NCI-H1694 (cell line): Measurements from ENCODE around the gene GLIS2.
"Not testable (repeated sequence)": the region's sequence is repeated elsewhere in the genome, so short reads cannot be mapped to it uniquely, and the experiment has no call there.

Experiments
- DNase-seq: peaks from one replicate; lab custom pipeline; 2025; lab: John Stamatoyannopoulos, UW

Gene GLIS2

DNA sequence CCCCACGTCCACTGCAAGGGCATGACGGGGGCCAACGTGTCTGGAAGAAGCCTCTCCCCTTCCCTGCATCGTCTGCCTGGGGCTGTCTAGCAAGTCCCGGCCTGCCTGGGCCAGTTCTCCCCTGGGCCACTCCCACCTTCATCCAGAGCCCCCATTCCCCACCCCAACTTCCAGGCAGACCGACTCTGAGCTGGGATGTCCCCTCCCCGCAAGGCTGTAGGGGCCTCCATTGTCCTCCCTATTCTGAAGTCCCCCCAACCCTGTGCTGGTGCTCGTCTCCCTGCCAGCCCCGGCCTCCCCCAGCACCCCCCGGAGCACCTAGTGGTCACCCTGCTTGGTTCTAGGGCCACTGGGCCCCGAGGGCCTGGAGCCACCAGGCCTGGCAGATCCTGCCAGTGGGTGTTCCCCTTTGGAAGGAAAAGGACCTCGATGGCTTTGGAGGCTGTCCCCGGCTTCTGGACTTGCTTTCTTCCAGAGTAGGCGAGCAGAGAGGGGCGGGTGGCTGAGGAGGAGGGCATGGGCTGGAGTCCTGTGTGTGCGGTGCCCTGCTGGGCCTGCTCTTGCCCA is 4.8 kb downstream of the GLIS2 start:
- DNase-seq = no peak

DNA sequence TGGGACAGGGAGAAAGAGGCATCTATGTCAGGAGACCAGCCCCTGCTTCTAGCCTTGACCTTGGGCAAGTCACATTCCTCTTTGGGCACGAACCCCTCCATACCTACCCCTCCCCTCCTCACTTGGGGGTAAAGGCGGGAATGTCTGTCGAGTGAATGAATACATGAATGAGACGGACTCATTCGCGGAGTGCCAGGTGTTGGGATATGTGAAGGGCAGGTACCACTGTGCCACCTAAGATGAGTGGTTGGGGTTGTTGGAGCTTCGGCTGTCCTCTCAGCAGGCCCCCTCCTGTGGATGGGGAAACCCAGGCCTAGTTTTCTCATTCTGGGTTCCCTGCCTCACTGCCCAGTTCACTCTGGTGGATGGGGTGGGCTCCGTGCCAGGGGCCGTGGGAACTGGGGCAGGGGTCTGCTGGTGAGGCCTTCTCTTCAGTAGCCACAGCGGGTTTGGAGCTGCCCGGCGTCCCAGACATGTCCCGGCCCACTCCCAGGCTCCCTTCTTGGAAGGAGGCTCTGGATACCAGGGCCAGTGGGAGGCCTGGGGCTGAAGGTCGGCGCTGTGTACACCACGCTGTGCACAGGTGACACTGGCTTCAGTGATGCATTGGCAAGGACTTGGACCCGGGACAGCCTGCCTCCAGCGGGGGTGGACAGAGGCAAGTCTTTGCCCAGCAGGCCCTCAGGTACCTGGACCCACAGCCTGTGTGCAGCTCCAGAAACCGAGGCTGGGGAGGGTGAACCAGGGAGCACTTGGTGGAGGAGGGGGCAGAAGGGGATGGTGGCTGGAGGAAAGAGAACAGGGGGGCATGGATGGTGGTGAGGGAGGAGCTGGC is 5.6 kb downstream of the GLIS2 start:
- DNase-seq = no peak

DNA sequence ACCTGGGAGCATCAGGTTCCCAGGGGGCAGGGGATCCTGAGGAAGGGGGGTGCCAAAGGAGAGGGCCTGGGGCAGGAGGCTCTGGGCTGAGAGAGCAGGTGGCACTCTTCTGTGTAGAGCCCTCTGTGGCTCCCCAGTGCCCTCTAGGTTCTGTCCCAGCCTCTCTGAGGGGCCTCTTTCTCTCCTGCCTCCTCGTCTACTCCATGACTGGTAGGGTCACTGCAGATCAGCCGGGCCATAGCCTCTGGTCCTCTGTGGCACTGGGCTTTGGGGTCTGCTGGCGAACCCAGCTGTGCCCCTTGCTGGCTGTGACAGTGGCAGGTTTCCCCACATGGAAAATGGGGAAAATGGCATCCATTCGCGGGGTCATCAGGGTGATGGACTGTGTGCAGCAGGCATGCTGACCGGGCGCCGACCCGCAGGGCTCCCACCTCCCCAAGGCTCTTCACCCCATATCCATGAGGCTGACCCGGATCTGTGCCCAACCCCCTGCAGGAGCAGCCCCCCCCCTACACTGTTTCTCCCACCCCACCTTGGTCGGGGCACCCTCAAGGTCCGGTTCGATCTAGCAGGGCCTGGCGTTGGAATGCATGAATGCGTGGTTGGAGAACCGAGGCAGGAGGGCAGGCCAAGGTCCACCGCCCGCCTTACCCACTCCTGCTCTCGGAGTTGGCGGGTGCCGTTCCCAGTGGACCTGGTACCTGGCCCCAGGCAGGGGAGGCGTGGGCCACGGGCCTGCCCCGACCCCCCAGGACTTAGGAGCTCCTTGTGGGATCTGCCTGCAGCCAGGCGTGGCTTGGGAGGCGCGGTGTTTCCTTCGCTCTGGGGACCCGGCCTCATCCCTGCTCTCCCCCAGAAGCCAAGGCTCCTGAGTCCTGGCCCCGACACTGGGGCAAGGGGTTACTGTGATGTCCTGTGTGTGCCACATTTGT is 6.5 kb downstream of the GLIS2 start:
- no peak for DNase-seq

DNA sequence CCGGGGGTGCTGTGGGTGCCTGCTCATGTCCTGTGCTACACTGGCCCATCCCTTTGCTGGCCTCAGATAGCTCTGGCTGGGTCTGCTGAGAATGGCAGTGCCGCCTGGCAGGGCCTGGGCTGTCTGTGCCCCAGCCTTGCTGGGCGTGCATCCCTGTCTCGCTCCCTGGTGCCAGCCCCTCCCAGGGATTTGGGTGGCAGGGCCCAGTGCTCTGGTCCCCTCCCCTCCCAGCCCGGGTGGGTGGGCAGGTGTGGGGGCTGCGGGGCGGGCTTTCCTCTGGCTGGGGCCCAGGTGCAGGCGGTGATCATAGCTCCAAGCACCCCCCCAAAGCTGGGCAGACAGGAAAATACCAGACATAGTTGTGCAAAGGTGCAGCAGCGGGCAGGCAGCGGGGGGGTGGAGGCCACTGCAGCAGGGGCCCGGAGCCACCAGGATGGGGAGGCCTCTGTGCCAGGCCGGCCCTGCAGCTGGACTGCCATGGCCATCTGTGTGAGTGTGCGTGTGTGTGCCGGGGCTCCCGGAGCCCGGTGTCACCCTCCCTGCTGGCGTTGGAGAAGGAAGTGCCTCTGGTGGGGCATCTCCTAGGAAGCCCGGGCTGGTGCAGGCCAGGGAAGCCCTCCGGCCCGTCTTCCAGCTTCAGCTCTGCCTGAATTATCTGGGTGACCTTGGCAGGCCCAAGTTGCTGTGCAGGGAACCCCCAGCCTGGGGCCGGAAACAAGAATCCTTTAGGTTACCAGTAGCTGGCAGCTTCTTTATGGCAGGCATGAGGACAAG is 7.4 kb downstream of the GLIS2 start:
- DNase-seq = no peak

- no peak for DNase-seq
Measured at GRCh38 chr16:4323845-4324488, 8.1 kb downstream of the GLIS2 start.

DNA sequence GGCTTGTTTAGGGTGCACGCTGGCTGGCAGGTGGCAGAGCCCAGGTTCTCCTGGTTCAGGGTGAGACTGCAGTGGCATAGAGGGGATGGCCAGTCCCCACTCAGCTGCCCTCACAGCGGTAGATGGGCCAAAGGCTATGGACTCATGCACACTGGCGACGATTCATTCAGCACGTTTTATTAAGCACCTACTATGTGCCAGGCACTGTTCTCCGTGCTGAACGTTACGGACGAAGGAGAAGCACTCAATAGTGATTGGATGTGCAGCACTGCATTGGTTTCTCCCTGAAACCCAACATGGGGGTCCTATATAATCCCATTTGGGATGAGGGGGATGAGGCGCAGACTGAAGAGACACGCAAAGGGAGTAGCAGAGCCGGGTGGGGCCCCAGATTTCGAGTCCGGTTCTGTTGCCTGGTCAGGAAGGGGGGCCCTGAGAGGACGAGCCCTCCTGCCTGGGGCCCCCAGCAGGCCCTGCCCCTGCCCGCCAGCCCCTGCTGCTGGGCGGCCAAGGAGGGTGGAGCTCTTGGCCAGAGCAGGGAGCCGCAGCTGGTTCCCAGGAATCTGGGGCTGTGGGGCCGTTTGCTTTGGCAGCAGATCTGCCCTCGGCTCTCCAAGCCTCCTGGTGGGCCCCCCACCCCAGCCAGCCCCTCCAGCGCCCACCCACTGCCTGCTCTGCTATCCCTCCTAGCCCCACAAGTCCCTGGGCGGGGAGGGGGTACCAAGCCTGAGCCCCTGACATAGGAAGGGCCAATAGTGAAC is 8.8 kb downstream of the GLIS2 start:
- DNase-seq = no peak

GRCh38 chr16:4325253-4325758 is 9.4 kb downstream of the GLIS2 start:
- no peak for DNase-seq

DNA sequence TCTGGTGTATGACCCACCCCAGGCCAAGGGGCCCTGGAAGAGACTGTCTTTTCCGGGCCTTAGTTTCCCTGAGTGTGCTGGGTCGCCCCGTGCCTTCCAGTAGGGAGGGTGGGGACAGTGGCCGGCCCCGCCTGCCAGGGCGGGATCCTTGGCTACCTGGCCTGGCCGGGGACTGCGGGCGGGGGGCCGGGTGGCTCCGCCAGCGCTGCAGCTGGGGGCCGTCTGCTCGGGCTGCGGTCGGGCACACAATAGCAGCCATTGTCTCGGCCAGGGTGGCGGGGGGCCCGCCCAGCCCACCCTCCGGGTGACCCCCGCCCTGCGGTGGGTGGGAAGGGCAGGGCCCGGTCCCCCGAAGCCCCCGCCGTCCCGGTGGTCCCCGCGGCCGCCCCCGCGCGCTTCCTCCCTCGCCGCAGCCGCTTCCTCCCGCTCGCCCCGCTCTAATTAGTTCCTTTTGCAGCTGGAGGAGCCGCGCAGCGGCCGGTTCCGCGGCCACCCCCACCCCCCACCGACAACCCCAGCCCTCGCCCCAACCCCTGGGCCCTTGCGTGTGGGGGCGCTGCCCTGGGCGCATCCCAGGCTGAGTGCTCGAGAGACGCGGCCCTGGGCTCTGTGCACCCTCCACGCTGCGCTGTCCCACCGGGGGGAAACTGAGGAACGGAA is 11.6 kb downstream of the GLIS2 start:
- no peak for DNase-seq

DNA sequence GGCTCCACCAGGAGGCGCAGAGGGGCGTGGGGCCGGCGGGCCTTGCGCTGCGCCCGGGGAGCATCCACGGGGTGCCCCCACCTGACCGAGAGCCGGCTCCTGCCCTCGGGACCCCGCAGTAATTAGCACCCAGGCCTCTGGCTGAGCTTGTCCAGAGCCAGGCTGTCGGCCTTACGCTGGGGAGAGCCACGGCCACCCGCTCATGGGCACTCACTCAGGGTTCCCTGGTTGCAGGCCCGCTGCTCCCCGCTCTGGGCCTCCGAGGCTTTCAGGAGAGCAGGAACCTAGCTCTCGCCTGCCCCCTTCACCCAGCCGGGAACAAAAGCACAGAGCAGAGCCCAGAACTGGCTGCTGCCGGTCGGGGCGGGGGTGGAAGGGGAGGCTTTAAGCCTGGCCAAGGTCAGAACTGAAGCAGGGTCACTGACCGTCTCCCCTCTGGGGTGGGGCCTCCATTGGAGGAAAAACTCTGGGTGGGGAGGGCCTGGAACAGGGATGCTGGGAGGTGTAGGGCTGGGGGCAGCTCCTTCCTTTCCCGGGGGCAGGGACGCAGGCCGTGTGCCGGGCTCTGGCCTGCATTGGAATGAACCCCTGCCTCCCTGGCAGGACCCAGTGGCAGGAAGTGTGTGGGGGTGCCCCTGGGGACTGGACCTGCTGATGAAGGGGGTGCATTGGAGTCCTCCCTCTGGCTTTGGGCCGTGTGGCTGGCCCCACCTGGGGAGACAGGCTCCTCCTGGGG is 12.3 kb downstream of the GLIS2 start:
- no peak for DNase-seq

DNA sequence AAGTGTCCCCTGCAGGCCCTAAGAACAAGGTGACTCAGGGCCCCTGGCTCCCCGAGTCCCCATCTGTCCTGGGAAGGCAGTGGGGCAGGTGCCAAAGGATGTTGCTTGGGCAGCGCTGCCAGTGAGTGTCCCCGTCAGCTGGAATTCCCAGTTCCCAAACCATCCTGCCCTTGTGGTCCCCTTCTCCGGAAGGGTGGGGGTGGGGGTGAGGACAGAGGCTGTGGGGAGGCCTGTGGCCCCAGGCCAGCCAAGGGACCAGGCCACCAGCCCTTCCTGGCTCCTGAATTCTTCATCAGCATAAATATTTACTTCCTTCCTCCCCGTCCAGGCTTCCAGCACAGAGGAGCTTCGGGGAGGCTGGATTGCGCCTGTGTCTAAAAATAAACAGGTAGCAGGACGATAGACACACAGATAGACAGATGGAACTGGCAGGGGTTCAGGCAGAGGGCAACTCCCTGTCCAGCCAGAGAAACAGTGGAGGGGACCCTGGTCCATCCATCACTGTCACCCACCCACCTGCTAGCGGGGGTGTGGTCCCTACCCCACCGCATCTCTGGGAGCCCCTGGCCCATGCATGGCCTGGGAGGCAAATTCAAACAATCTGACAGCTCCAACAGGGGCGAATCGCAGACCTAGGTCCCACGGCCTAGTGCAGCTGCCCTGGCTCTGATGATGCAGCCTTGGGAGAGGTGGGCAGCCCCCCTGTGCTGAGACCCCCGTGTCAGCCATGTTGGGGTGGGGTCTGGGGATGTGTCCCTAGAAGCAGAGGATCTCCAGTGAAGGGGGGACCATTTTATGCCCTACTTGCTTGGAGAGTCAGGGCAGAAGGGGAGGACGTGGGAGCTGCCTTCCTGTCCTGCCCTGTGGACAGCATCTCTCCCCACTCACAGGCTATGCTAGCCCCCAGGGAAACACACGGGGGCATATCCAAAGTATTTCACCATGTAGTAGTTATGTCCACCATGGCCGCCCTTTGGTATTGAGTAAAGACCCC is 13.2 kb downstream of the GLIS2 start:
- no peak for DNase-seq

DNA sequence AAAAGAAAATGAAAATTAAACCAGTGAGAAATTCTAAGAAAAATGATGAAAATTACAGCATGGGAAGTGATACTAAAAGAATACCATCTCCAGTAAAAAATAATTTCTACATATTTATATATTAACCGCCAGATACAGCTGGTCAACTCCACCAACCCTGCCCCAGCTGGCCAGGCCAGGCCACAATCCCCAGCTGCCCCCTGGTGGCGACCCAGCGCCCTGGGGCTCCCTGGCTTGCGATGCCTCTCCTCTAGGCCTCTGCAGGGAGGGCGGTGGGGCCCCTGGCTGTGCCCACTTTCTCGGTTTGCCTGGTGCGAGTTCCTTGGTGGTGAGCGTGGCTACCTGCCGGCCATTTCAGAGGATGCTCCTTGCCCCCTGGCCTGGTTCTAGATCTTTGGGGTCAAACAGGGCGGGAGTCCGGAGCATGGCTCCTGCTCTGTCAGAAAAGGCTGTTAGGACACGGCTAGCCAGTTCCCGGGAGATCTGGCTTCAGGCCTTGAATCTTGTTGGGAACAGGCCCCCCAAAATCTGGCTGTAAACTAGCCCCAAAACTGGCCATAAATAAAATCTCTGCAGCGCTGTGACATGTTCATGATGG is 14.5 kb downstream of the GLIS2 start:
- DNase-seq = peak; percentile 16

GRCh38 chr16:4332083-4332482 is 16.2 kb downstream of the GLIS2 start:
- no peak for DNase-seq

DNA sequence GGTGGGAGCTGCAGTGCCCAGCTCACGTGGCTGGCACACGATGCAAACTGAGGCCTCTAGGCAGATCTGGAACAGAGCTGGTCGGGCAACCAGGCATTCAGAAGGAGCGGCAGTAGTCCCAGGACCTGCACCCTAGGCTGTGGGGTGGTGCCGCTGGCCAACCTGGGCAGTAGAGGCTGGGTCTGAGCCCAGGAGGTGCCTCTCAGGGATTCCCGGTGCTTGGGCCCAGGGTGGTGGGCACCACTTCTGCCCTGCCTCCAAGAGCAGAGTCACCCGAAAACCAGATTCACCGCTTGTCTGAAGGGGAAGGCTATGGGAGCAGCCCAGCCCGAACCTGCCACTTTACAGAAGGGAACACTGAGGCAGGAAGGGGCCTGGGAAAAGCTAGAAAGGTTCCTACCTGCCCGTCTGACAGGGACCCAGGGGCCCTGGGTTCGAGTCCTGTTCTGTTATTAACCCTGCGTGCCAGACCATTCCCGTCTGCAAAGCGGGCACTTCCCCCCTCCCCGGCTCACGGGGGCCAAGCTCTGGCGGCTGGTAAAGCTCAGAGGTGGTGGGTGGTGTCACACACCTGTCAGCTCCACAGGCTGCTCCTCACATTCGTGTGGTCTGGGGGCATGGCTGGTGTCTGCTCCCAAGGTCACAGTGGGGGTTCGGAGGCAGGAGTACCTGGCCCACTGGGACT is 16.9 kb downstream of the GLIS2 start:
- no peak for DNase-seq

DNA sequence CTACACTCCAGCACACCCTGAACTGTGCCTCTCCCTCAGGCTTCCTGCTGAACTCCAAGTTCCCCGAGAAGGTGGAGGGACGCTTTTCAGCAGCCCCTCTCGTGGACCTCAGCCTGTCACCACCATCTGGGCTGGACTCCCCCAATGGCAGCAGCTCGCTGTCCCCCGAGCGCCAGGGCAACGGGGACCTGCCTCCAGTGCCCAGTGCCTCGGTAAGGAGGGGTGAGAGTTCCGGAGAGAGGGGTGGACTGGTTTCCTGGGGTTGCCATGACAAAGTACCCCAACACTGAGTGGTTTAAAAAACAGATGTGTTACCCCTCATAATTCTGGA is 17.4 kb downstream of the GLIS2 start:
- DNase-seq = no peak

GRCh38 chr16:4333714-4334113 is 17.8 kb downstream of the GLIS2 start:
- not testable (repeated sequence) for DNase-seq

DNA sequence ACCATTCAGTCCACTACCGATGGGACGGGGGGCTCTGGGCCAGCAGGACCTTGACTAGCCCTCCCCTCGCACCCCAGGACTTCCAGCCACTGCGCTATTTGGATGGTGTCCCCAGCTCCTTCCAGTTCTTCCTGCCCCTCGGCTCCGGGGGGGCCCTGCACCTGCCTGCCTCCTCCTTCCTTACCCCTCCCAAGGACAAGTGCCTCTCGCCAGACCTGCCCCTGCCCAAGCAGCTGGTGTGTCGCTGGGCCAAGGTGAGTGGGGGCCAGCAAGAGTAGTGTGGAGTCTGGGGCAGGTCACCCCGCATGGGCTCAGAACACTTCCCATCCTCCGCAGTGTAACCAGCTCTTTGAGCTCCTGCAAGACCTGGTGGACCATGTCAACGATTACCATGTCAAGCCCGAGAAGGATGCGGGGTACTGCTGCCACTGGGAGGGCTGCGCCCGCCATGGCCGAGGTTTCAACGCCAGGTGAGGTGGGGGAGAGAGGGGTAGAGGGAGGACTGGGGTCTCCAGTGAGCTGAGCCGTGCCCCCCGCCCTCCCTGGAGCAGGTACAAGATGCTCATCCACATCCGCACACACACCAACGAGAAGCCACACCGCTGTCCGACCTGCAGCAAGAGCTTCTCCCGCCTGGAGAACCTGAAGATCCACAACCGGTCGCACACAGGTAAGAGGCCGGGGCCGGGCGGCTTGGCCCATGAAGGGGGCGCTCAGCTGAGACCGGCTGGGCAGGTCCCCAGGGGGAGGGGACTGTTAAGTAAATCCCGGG is 19.0 kb downstream of the GLIS2 start:
- no peak for DNase-seq
